ENCODE results near the gene SLC9C2. TPM values are rescaled to one million over a fixed set of nuclear protein-coding genes. Genes with fewer than 3 reads are reported as not detected.

SLC9C2 gene
- total RNA-seq, 1 donor from 2014 or later: not detected

DNA sequence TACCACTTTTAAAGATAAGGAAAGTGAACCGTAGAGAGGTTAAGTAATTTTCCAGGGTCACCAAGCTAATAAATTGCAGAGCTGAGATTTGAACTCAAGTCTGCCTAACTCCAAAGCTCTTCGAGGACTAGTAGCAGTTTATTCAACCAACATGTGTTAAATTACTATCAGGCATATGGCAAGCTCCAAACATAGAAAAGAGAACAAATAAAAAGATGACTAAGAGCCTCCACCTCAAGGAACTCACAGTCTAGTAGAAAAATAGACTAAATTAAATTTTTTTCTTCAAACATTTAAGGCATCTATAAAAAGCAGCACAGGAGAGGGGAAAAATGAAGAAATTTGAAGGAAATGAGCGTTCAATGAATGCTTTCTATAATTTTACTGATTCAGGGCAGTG lies 22.2 kb downstream of the SLC9C2 start:
- Histone ChIP-seq H3K27me3 (ENCODE audit: control insufficient read depth, insufficient read depth, low read length) (no peaks in the 10 kb centered on the region), H3K36me3 (ENCODE audit: control insufficient read depth, insufficient read depth, low read length) (no peaks in the 10 kb centered on the region), H3K4me3 (ENCODE audit: low read depth, low read length) (no peak overlapping the region)
- FAIRE-seq (no peak), DNase-seq (ENCODE audit: low read depth) (no peak)
- TF ChIP-seq, protein P1, sequence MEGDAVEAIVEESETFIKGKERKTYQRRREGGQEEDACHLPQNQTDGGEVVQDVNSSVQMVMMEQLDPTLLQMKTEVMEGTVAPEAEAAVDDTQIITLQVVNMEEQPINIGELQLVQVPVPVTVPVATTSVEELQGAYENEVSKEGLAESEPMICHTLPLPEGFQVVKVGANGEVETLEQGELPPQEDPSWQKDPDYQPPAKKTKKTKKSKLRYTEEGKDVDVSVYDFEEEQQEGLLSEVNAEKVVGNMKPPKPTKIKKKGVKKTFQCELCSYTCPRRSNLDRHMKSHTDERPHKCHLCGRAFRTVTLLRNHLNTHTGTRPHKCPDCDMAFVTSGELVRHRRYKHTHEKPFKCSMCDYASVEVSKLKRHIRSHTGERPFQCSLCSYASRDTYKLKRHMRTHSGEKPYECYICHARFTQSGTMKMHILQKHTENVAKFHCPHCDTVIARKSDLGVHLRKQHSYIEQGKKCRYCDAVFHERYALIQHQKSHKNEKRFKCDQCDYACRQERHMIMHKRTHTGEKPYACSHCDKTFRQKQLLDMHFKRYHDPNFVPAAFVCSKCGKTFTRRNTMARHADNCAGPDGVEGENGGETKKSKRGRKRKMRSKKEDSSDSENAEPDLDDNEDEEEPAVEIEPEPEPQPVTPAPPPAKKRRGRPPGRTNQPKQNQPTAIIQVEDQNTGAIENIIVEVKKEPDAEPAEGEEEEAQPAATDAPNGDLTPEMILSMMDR (IDR thresholded peaks at IDR 0.05; ENCODE audit: insufficient read depth, low read length, severe bottlenecking): no peak

DNA sequence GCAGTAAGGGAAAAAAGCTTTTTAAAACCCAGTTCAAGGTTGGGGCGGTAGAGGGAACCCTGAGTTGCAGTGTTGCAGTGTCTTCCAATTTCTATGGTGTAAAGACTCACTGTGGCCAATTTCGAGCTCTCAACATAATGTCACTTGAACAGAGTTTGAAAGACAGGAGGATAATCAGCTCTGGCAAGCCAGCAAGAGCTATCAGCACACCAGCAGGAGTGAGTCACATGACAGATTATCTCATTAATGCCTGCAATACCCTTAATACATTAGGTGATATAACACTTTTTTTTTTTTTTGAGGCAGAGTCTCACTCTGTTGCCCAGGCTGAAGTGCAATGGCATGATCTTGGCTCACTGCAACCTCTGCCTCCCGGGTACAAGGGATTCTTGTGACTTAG lies 22.8 kb downstream of the SLC9C2 start:
- TF ChIP-seq, protein P1 (IDR thresholded peaks at IDR 0.05; ENCODE audit: insufficient read depth, low read length, severe bottlenecking): no peak
- no peaks in the 10 kb centered on the region for H3K27me3 ChIP-seq (ENCODE audit: control insufficient read depth, insufficient read depth, low read length)
- no peaks in the 10 kb centered on the region for H3K36me3 ChIP-seq (ENCODE audit: control insufficient read depth, insufficient read depth, low read length)
- H3K4me3 ChIP-seq (ENCODE audit: low read depth, low read length): no peak overlapping the region
- no peak for DNase-seq (ENCODE audit: low read depth)
- FAIRE-seq: no peak

GRCh38 chr1:173573596-173573995 lies 29.3 kb downstream of the SLC9C2 start:
- DNase-seq (ENCODE audit: low read depth) (peak; percentile 43), FAIRE-seq (no peak)
- H3K4me3 ChIP-seq (ENCODE audit: low read depth, low read length): no peak overlapping the region
- no peaks in the 10 kb centered on the region for H3K27me3 ChIP-seq (ENCODE audit: control insufficient read depth, insufficient read depth, low read length)
- H3K36me3 ChIP-seq (ENCODE audit: control insufficient read depth, insufficient read depth, low read length): no peaks in the 10 kb centered on the region
- TF ChIP-seq, protein P1 (IDR thresholded peaks at IDR 0.05; ENCODE audit: insufficient read depth, low read length, severe bottlenecking): no peak

DNA sequence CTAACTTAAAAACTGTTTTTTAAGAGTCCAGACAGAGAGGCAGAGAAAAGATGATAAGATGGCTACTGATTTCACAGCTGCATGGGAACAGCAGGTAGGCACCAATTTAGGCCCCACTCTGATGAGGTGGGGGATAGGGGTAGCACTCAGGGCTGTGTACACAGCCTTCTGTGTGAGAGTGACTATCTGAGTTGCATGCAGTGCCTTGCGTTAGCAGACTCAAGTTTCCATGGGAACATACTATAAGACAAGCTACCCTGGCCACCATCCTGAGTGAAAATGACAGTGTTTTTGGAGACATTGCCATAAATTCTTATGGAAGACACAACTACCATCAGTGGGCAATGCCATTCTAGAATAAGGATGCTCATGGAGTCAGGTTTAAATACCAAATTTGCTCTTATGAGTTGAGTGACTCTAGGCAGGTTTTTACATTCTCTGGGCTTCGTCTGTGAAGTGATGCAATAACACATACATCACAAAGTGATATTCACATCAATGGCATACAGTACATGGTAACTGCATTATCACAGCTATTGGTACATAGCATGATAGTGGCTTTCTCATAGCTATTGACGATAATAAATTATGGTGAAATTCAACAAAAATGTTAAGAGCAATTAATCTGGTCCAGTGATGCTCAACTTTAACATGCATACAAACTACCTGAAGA lies 30.5 kb downstream of the SLC9C2 start:
- H3K36me3 ChIP-seq (ENCODE audit: control insufficient read depth, insufficient read depth, low read length): no peaks in the 10 kb centered on the region
- DNase-seq (ENCODE audit: low read depth): no peak
- TF ChIP-seq, protein P1 (IDR thresholded peaks at IDR 0.05; ENCODE audit: insufficient read depth, low read length, severe bottlenecking): no peak
- no peak overlapping the region for H3K4me3 ChIP-seq (ENCODE audit: low read depth, low read length)
- H3K27me3 ChIP-seq (ENCODE audit: control insufficient read depth, insufficient read depth, low read length): no peaks in the 10 kb centered on the region
- no peak for FAIRE-seq

DNA sequence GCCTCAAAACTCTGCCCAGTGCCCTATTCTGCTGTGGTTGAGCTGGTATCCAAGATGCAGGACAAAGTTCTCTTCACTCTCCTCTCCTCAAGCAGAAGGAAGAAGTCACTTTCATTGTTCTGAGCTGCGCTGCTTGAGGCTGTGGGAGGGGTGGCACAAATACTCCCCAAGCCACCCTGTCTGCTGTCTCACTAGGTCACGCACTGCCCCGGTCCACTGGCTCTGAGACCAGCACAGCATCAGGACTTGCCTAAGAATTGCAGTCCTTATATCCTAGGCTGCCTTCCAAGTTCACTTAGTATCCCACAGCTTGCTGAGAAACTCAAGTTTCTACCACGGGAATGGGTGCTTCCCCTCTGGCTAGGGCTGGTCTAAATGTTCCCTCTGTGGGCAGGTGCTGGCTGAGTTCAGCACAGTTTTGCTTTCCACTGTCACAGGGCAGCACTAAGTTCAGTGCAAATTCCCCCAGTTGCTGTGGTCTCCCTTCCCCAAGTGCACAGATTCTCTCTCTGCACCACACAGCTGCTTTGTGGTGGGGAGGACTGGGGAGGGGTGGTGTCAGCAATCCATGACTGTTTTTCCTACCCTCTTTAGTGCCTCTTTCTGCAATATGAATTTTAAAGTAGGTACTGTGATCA lies 32.4 kb downstream of the SLC9C2 start:
- no peaks in the 10 kb centered on the region for H3K36me3 ChIP-seq (ENCODE audit: control insufficient read depth, insufficient read depth, low read length)
- FAIRE-seq (no peak), DNase-seq (ENCODE audit: low read depth) (no peak)
- TF ChIP-seq, protein P1 (IDR thresholded peaks at IDR 0.05; ENCODE audit: insufficient read depth, low read length, severe bottlenecking): no peak
- no peaks in the 10 kb centered on the region for H3K27me3 ChIP-seq (ENCODE audit: control insufficient read depth, insufficient read depth, low read length)
- H3K4me3 ChIP-seq (ENCODE audit: low read depth, low read length): no peak overlapping the region
